Mucosa of stomach (tissue), 1 donor: ENCODE data around the gene UBR4.

Experiments used
- H3K27me3 ChIP-seq: one replicate; pipeline ENCODE4 v1.7.0; 2013; ENCODE audit warnings: mild to moderate bottlenecking, low read length; ENCODE audit not compliant: control insufficient read depth, insufficient read depth
- H3K36me3 ChIP-seq: one replicate; pipeline ENCODE4 v1.7.0; 2013; ENCODE audit warnings: low read length; ENCODE audit not compliant: control insufficient read depth, insufficient read depth
- H3K4me1 ChIP-seq: one replicate; pipeline ENCODE4 v1.7.0; 2013; ENCODE audit warnings: mild to moderate bottlenecking, low read length; ENCODE audit not compliant: control insufficient read depth, insufficient read depth
- H3K4me3 ChIP-seq: one replicate; pipeline ENCODE4 v1.7.0; 2013; ENCODE audit warnings: low read length
- H3K9ac ChIP-seq: one replicate; pipeline ENCODE4 v1.7.0; 2013; ENCODE audit warnings: mild to moderate bottlenecking, low read length, moderate library complexity
- H3K9me3 ChIP-seq: one replicate; pipeline ENCODE4 v1.7.0; 2013; ENCODE audit warnings: mild to moderate bottlenecking, low read length, moderate library complexity; ENCODE audit not compliant: control insufficient read depth
- donor health status: Pancreatic carcinoma.

UBR4 gene

GRCh38 chr1:19061343-19061742 is 148.7 kb downstream of the UBR4 start:
- Histone ChIP-seq H3K4me3 (no peak overlapping the region), H3K27me3 (peaks cover 13% of the 10 kb centered on the region), H3K9me3 (no peaks in the 10 kb centered on the region), H3K36me3 (no peaks in the 10 kb centered on the region), H3K4me1 (peaks cover 11% of the 10 kb centered on the region), H3K9ac (no peak overlapping the region)

DNA sequence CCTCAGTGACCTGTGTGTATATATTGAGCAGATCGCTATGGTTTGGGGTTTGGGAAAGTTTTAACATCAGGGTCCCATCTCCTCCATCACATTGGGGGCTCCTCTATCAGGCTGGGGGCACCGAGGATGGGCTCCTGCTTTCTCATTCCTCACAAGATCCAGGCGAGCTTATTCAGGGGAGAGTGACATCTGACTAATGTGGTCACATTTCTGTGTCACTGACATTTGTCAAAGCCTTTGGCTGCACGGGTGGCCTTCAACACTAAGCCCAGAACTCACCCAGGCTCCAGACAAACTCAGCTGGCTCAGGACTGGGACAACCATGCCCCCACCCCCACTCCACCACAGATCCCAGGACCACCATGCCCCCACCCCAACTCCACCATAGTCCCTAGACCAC is 150.3 kb downstream of the UBR4 start:
- Histone ChIP-seq H3K9ac (no peak overlapping the region), H3K4me1 (no peaks in the 10 kb centered on the region), H3K4me3 (no peak overlapping the region), H3K36me3 (no peaks in the 10 kb centered on the region), H3K27me3 (peaks cover 16% of the 10 kb centered on the region), H3K9me3 (no peaks in the 10 kb centered on the region)

GRCh38 chr1:19058476-19058797 is 151.6 kb downstream of the UBR4 start:
- Histone ChIP-seq H3K4me3 (no peak overlapping the region), H3K27me3 (peaks cover 26% of the 10 kb centered on the region), H3K9ac (no peak overlapping the region), H3K36me3 (no peaks in the 10 kb centered on the region), H3K4me1 (no peaks in the 10 kb centered on the region), H3K9me3 (no peaks in the 10 kb centered on the region)

- Histone ChIP-seq H3K36me3 (no peaks in the 10 kb centered on the region), H3K4me3 (no peak overlapping the region), H3K9ac (no peak overlapping the region), H3K27me3 (peaks cover 26% of the 10 kb centered on the region), H3K4me1 (no peaks in the 10 kb centered on the region), H3K9me3 (no peaks in the 10 kb centered on the region)
These were observed 152.1 kb downstream of the UBR4 start for GRCh38 chr1:19057784-19058475.

GRCh38 chr1:19057182-19057779 is 152.8 kb downstream of the UBR4 start:
- no peak overlapping the region for H3K4me3 ChIP-seq
- no peaks in the 10 kb centered on the region for H3K4me1 ChIP-seq
- no peaks in the 10 kb centered on the region for H3K36me3 ChIP-seq
- peaks cover 26% of the 10 kb centered on the region for H3K27me3 ChIP-seq
- no peaks in the 10 kb centered on the region for H3K9me3 ChIP-seq
- H3K9ac ChIP-seq: no peak overlapping the region

DNA sequence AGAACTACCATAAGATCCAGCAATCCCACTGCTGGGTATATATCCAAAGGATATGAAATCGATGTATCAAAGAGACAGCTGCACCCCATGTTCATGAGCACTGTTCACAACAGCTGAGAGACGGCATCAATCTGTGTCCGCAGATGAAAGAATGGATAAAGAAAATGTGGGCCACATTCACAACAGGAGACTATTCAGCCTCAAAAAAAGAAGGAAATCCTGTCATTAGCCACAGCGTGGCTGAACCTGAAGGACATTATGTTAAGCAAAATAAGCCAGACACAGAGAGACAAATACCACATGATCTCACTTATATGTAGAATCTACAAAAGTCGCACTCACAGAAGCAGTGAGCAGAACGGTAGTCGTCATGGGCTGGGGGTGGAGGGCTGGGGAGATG is 154.4 kb downstream of the UBR4 start:
- Histone ChIP-seq H3K4me1 (no peaks in the 10 kb centered on the region), H3K27me3 (peaks cover 29% of the 10 kb centered on the region), H3K9me3 (no peaks in the 10 kb centered on the region), H3K9ac (no peak overlapping the region), H3K36me3 (no peaks in the 10 kb centered on the region), H3K4me3 (no peak overlapping the region)

GRCh38 chr1:19055001-19055400 is 155.1 kb downstream of the UBR4 start:
- H3K27me3 ChIP-seq: peaks cover 29% of the 10 kb centered on the region

DNA sequence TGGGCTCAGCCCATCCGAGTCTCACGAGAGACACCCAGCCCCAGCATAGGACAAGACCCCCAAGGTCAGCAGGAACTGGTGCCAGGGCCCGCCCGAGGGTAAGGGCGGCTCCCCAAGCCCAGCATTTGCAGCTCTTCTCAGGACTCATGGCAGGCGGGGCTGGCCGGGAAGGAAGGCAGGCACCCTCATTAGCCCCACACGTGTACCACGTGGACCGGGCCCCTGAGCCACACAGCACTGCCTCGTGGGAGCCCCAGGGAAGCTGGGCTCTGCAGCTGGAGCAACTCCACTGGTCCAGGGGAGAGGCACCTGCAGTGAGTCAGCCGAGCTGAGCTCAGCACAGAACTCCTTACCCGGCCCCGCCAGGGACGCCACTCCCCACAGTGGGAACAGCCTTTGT is 155.8 kb downstream of the UBR4 start:
- Histone ChIP-seq H3K9ac (no peak overlapping the region), H3K9me3 (no peaks in the 10 kb centered on the region), H3K36me3 (no peaks in the 10 kb centered on the region), H3K4me3 (no peak overlapping the region), H3K27me3 (peaks cover 24% of the 10 kb centered on the region), H3K4me1 (no peaks in the 10 kb centered on the region)

More at GRCh38 chr1:19055001-19055400, 155.1 kb downstream of the UBR4 start:
- Histone ChIP-seq H3K9me3 (no peaks in the 10 kb centered on the region), H3K4me1 (no peaks in the 10 kb centered on the region), H3K9ac (no peak overlapping the region), H3K4me3 (no peak overlapping the region), H3K36me3 (no peaks in the 10 kb centered on the region)

GRCh38 chr1:19053486-19053885 is 156.6 kb downstream of the UBR4 start:
- peaks cover 22% of the 10 kb centered on the region for H3K27me3 ChIP-seq
- no peaks in the 10 kb centered on the region for H3K9me3 ChIP-seq
- no peaks in the 10 kb centered on the region for H3K4me1 ChIP-seq

DNA sequence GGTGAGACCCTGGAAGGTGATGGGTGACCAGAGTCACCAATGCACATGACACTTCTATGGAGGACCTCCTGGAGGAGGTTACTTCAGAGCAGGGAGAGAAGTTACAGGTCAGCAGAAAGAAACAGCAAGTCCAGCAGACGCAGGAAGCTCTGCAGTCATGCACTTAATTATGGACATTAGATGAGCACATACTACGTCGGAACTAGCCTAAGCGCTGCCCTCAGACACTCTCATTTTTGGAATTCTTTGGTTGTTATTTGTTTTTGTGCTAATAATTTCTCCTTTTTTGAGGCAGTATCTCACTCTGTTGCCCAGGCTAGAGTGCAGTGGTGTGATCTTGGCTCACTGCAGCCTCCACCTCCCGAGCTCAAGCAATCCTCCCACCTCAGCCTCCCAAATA is 160.3 kb downstream of the UBR4 start:
- no peak overlapping the region for H3K9ac ChIP-seq
- no peaks in the 10 kb centered on the region for H3K9me3 ChIP-seq
- no peaks in the 10 kb centered on the region for H3K36me3 ChIP-seq
- H3K4me3 ChIP-seq: no peak overlapping the region
- no peaks in the 10 kb centered on the region for H3K4me1 ChIP-seq
- H3K27me3 ChIP-seq: peaks cover 14% of the 10 kb centered on the region

More at GRCh38 chr1:19053486-19053885, 156.6 kb downstream of the UBR4 start:
- Histone ChIP-seq H3K4me3 (no peak overlapping the region), H3K36me3 (no peaks in the 10 kb centered on the region), H3K9ac (no peak overlapping the region)

- no peak overlapping the region for H3K4me3 ChIP-seq
- no peaks in the 10 kb centered on the region for H3K4me1 ChIP-seq
- no peak overlapping the region for H3K9ac ChIP-seq
- H3K27me3 ChIP-seq: peaks cover 10% of the 10 kb centered on the region
- H3K9me3 ChIP-seq: no peaks in the 10 kb centered on the region
- H3K36me3 ChIP-seq: no peaks in the 10 kb centered on the region
These were observed 160.8 kb downstream of the UBR4 start for GRCh38 chr1:19049128-19049768.

DNA sequence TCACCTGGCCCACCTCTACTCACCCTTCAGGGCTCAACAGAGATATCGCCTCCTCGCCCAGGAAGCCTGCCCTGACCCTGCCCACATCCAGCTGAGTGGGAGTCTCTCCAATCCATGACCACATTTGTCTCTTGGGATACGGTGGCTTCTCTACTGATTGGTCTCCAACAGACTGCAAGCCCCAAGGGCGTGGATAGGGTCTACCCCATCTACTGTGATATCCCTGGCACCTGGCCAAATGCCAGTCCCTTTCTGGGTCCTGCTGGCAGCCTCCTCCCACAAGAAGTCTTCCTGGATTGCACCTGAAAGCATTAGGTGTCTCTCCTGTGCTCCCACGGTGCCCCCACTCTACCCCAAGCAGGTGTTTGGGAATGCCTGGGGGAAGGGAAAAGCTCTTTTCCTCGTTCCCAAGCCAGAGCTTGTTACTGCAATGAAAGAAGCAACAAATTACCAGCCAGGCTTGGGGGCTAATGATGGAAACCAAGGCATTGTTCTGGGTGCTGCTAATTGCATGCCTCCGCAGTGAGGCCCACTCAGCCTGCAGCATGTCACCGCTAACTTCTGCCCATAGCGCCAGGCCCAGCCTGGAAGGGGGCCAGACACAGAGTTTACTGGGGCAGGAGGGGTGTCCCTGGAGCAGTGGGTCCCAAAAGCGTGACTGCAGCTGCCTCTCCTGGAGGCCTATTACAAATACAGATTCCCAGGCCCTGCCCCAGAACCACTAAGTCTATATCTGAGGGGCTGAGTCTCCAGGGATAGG is 162.9 kb downstream of the UBR4 start:
- H3K27me3 ChIP-seq: peaks cover 14% of the 10 kb centered on the region
- H3K9me3 ChIP-seq: no peaks in the 10 kb centered on the region
- H3K4me1 ChIP-seq: no peaks in the 10 kb centered on the region
- H3K36me3 ChIP-seq: no peaks in the 10 kb centered on the region
- no peak overlapping the region for H3K4me3 ChIP-seq
- H3K9ac ChIP-seq: no peak overlapping the region
